Progenitor cell of endocrine pancreas (in vitro differentiated cells): Measurements from ENCODE around the gene AGTPBP1. TPM values are rescaled to one million over a fixed set of nuclear protein-coding genes. Genes with fewer than 3 reads are reported as not detected.

Experiments used
- DNase-seq: peaks from one replicate; pipeline ENCODE4 v3.0.0; 2021; ENCODE audit warnings: low spot score; ENCODE audit not compliant: unreplicated experiment
- H3K27ac Mint-ChIP-seq: 2 replicates; pipeline ENCODE4 v1.8.0; 2021; ENCODE audit warnings: mild to moderate bottlenecking, moderate library complexity, mixed read lengths
- H3K27me3 Mint-ChIP-seq: 2 replicates; pipeline ENCODE4 v1.8.0; 2021; ENCODE audit warnings: mixed read lengths
- H3K36me3 Mint-ChIP-seq: 2 replicates; pipeline ENCODE4 v1.8.0; 2022; ENCODE audit warnings: mixed read lengths; ENCODE audit not compliant: insufficient read depth
- H3K4me1 Mint-ChIP-seq: 2 replicates; pipeline ENCODE4 v1.8.0; 2021; ENCODE audit warnings: low read depth, mixed read lengths
- H3K4me3 Mint-ChIP-seq: 2 replicates; pipeline ENCODE4 v1.8.0; 2021; ENCODE audit warnings: low read depth, mild to moderate bottlenecking, moderate library complexity, mixed read lengths
- H3K9me3 Mint-ChIP-seq: 2 replicates; pipeline ENCODE4 v1.8.0; 2021; ENCODE audit warnings: low read depth, mixed read lengths
- total RNA-seq: library from RNA; stranded (reverse); gene quantifications from 2 replicates; pipeline ENCODE4 v1.2.1, GENCODE V29; 2021
- TF ChIP-seq, protein P1 (sequence below): fragments of 200-600 bp; sonication (generic); IDR thresholded peaks from one replicate; pipeline ENCODE4 v1.5.0; 2021; ENCODE audit warnings: antibody characterized with exemption, mild to moderate bottlenecking; ENCODE audit not compliant: unreplicated experiment

Gene AGTPBP1
- total RNA-seq, 1 donor from 2014 or later, result 44.3 TPM

DNA sequence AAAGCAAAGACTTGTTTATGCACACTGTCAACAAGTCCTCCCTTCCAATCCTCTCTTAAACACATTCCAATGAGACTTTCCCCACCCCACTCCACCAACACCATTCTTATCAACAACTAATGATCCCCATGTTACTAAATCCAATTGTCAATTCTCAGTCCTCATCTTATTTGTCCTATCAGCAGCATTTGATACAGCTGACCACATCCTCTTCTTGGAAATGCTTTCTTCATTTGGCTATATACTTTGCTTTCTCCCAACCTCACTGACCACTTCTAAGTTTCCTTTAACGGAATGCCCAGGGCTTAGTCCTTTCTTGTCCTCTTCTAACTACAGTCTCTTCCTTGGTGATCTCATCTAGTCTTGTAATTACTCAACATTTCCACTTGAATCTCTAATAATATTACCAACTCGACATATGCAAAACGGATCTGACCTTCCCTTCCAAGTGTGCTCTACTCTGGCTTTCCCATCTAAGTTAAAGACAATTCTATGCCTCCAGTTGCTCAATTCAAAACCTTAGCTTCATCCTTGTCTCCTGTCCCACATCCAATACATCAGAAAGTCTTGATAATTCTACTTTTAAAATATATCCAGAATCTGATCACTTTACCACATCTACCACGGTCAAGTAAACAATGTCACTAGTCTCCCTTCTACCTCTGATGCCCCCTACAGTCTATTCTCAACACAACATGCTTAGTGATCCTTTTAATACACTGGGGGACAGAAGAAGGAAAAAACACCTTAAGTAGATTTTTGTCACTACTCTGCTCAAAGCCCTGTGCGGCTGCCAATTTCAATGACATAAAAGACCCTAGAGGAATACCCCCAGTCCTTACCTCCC, 25.5 kb downstream of the AGTPBP1 start:
- TF ChIP-seq, protein P1, sequence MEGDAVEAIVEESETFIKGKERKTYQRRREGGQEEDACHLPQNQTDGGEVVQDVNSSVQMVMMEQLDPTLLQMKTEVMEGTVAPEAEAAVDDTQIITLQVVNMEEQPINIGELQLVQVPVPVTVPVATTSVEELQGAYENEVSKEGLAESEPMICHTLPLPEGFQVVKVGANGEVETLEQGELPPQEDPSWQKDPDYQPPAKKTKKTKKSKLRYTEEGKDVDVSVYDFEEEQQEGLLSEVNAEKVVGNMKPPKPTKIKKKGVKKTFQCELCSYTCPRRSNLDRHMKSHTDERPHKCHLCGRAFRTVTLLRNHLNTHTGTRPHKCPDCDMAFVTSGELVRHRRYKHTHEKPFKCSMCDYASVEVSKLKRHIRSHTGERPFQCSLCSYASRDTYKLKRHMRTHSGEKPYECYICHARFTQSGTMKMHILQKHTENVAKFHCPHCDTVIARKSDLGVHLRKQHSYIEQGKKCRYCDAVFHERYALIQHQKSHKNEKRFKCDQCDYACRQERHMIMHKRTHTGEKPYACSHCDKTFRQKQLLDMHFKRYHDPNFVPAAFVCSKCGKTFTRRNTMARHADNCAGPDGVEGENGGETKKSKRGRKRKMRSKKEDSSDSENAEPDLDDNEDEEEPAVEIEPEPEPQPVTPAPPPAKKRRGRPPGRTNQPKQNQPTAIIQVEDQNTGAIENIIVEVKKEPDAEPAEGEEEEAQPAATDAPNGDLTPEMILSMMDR, result no peak
- no peaks in the 10 kb centered on the region for H3K27me3 Mint-ChIP-seq
- H3K9me3 Mint-ChIP-seq, result peaks cover 19% of the 10 kb centered on the region
- no peak overlapping the region for H3K4me3 Mint-ChIP-seq
- H3K36me3 Mint-ChIP-seq, result peaks cover 17% of the 10 kb centered on the region
- no peak overlapping the region for H3K27ac Mint-ChIP-seq
- H3K4me1 Mint-ChIP-seq, result peaks cover 3% of the 10 kb centered on the region
- DNase-seq, result no peak

DNA sequence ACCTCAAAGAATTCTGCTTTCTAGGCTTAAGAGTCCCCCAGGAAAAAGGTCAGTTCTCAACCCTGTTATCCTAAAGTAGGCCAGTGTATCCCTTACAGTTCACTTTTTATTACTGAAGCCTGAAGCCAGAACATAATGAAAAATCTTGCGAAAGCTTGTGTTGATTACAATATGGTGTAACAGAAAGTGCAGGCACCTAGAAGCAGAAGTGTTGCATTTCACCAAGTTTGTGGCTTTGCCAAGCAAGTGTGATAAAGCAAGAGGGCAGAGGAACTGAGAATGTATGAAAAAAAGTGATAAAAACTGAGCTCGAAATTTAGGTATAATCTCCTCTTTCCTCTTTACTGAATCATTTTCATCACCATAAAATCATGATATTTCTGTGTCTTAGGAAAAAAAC, 26.2 kb downstream of the AGTPBP1 start:
- TF ChIP-seq, protein P1, result no peak
- H3K4me1 Mint-ChIP-seq, result peaks cover 3% of the 10 kb centered on the region
- H3K4me3 Mint-ChIP-seq, result no peak overlapping the region
- H3K27me3 Mint-ChIP-seq, result no peaks in the 10 kb centered on the region
- H3K36me3 Mint-ChIP-seq, result peaks cover 12% of the 10 kb centered on the region
- no peak for DNase-seq
- peaks cover 13% of the 10 kb centered on the region for H3K9me3 Mint-ChIP-seq
- no peak overlapping the region for H3K27ac Mint-ChIP-seq

DNA sequence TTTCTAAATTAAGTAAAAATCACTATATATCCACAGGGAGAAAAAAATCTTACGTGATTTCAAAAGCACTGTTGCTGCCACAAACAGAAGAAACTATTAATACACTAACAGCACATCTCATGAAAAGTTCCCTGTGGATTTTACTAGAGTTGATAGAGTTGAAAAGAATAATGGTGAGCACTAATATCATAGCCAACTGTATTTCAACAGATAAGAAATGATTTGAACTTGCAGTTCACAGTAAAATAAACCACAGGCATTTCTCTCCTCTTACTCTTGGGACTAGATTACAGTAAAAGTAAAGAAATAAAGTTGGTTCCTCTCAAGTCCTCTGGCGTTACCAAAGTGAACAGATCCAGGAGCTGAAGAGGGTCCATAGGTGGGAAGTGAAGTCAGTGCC, 27.9 kb downstream of the AGTPBP1 start:
- Mint-ChIP-seq H3K4me3 (no peak overlapping the region), H3K27ac (no peak overlapping the region), H3K9me3 (peaks cover 3% of the 10 kb centered on the region), H3K36me3 (peaks cover 6% of the 10 kb centered on the region), H3K4me1 (peaks cover 3% of the 10 kb centered on the region), H3K27me3 (no peaks in the 10 kb centered on the region)
- DNase-seq, result no peak
- TF ChIP-seq, protein P1, result no peak

DNA sequence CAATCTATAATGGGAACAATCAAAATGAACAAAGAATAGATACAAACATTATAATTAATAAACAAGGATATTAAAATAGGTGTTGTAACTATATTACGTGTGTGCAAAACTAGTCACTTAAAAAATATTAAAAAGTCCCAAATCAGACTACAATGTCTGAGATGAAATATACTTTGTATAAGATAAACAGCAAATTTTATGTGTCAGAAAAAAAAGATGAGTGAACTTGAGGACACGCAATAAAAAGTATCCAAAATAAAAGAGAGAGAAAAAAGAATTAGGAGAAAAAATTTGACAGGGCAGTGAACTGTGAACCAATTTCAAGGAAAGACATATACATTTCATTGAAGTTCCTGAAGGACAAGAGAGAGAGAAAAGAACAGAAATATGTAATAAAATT, 37.0 kb downstream of the AGTPBP1 start:
- Mint-ChIP-seq H3K9me3 (no peaks in the 10 kb centered on the region), H3K4me1 (no peaks in the 10 kb centered on the region), H3K36me3 (peaks cover 10% of the 10 kb centered on the region), H3K27ac (no peak overlapping the region), H3K27me3 (no peaks in the 10 kb centered on the region), H3K4me3 (no peak overlapping the region)
- DNase-seq, result no peak
- TF ChIP-seq, protein P1, result no peak

DNA sequence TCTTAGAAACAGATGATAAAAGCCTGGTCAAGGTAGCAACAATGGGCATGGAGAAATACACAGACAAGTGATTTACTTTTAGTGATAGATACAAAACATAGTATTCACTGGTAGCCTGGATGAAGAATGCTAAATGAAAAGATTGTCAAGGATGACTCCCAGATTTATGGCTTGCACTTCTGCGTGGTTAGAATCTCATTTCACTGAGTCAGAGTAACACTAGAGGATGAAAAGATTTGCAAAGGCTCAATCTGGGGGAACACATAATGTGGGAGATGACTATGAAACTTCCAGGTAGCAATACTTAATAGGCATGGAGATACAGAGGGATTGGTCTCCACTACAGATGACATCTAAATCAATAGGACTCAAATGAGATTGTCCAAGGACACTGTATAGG, 38.4 kb downstream of the AGTPBP1 start:
- Mint-ChIP-seq H3K27ac (no peak overlapping the region), H3K9me3 (no peaks in the 10 kb centered on the region), H3K4me1 (no peaks in the 10 kb centered on the region), H3K27me3 (no peaks in the 10 kb centered on the region), H3K4me3 (no peak overlapping the region), H3K36me3 (peaks cover 5% of the 10 kb centered on the region)
- TF ChIP-seq, protein P1, result no peak
- no peak for DNase-seq
